GM06990 (cell line): ENCODE data around the gene AREG.

Experiments
- DNase-seq: peaks from one replicate; pipeline ENCODE4 v3.0.0-alpha.2; 2011; ENCODE audit not compliant: insufficient read length; ENCODE audit errors: extremely low read depth
- H3K27me3 ChIP-seq: replicated peaks from 2 replicates; pipeline ENCODE4 v1.6.0; 2011; ENCODE audit warnings: low read length; ENCODE audit not compliant: control insufficient read depth, insufficient read depth
- H3K36me3 ChIP-seq: 2 replicates; pipeline ENCODE4 v1.5.1; 2011; ENCODE audit warnings: low read length; ENCODE audit not compliant: control insufficient read depth, insufficient read depth
- H3K4me3 ChIP-seq: replicated peaks from 2 replicates; pipeline ENCODE4 v1.5.1; 2011; ENCODE audit warnings: low read depth, mild to moderate bottlenecking, control low read depth, low read length
- CTCF ChIP-seq: IDR thresholded peaks from 2 replicates; pipeline ENCODE4 v1.5.1; 2011; ENCODE audit warnings: low read length, control low read depth, mild to moderate bottlenecking, inconsistent platforms; ENCODE audit not compliant: insufficient read depth, poor library complexity, severe bottlenecking

Gene AREG

GRCh38 chr4:74449571-74450297 is 4.8 kb downstream of the AREG start:
- Histone ChIP-seq H3K36me3 (no peaks in the 10 kb centered on the region), H3K27me3 (no peaks in the 10 kb centered on the region; the same call in 1 of the 2 replicates), H3K4me3 (no peak overlapping the region)
- DNase-seq, result no peak
- TF ChIP-seq CTCF, result no peak

- no peaks in the 10 kb centered on the region; the same call in 1 of the 2 replicates for H3K27me3 ChIP-seq
- no peak for DNase-seq
- no peak overlapping the region for H3K4me3 ChIP-seq
- TF ChIP-seq CTCF, result no peak
- H3K36me3 ChIP-seq, result no peaks in the 10 kb centered on the region
Observed at GRCh38 chr4:74450298-74450683, 5.4 kb downstream of the AREG start.

GRCh38 chr4:74451214-74451661 is 6.3 kb downstream of the AREG start:
- no peaks in the 10 kb centered on the region; the same call in 1 of the 2 replicates for H3K27me3 ChIP-seq
- DNase-seq, result no peak
- H3K4me3 ChIP-seq, result no peak overlapping the region
- no peaks in the 10 kb centered on the region for H3K36me3 ChIP-seq
- TF ChIP-seq CTCF, result no peak

GRCh38 chr4:74453037-74453635 is 8.2 kb downstream of the AREG start:
- Histone ChIP-seq H3K4me3 (no peak overlapping the region), H3K36me3 (no peaks in the 10 kb centered on the region), H3K27me3 (no peaks in the 10 kb centered on the region)
- TF ChIP-seq CTCF, result no peak
- DNase-seq, result no peak

- Histone ChIP-seq H3K4me3 (no peak overlapping the region), H3K27me3 (no peaks in the 10 kb centered on the region), H3K36me3 (no peaks in the 10 kb centered on the region)
- no peak for TF ChIP-seq CTCF
- no peak for DNase-seq
Observed at GRCh38 chr4:74453829-74454742, 9.2 kb downstream of the AREG start.
